ENCODE measurements around the gene PLOD3.

The PLOD3 gene

DNA sequence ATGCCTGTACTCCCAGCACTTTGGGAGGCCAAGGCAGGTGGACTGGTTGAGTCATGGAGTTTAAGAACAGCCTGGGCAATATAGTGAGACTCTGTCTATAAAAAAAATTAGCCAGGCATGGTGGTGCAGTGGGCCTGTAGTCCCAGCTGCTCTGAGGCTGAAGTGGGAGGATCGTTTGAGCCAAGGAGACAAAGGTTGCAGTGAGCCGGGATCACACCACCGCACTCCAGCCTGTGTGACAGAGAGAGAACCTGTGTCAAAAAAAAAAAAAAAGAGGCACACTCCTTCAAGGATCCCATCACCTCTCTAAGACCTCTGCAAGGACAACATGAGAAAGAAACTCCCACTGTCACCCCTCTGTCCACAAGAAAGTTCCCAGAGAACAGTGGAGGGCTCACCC is 41.7 kb downstream of the PLOD3 start:
- no peak for ATAC-seq
- TF ChIP-seq ZFP3 (CRISPR knock-in tag; IDR thresholded peaks at IDR 0.05) = no peak
- no peak for TF ChIP-seq BACH2 (CRISPR knock-in tag; IDR thresholded peaks at IDR 0.05; ENCODE audit: borderline replicate concordance)

DNA sequence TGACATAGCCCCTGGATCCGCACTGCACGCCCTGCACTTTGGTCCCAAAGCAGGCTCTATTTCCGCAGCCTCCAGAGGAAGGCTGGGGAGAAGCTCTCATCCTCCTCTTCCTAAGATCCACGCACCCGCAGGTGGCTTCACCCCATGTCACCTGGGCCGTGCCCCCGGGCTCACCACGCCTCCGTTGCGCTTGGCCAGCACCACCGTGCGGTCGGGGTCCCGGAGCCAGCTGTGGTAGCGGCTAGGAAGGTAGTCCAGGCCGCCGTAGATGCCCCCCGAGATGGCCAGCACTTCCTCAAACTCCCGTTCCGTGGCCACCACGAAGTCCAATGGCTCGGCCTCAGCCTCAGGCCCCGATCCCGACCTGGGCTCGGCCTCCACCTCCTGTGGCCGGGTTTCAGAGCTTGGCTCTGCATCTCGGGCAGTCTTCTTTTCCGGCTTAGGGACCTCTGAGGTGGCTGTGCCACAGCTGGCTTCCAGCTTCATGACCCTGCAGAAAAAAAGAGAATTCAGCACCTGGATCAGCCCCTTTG is 43.0 kb downstream of the PLOD3 start:
- TF ChIP-seq PATZ1 (CRISPR knock-in tag; IDR thresholded peaks at IDR 0.05; ENCODE audit: borderline replicate concordance) (no peak), RARB (CRISPR knock-in tag; IDR thresholded peaks at IDR 0.05) (no peak), OSR1 (CRISPR knock-in tag; IDR thresholded peaks at IDR 0.05) (no peak), TOX (CRISPR knock-in tag; IDR thresholded peaks at IDR 0.05; ENCODE audit: borderline replicate concordance) (no peak), ZFP3 (CRISPR knock-in tag; IDR thresholded peaks at IDR 0.05) (no peak), ZFP30 (CRISPR knock-in tag; IDR thresholded peaks at IDR 0.05) (no peak), TCF4 (CRISPR knock-in tag; IDR thresholded peaks at IDR 0.05; ENCODE audit: borderline replicate concordance) (no peak), GLIS3 (CRISPR knock-in tag; IDR thresholded peaks at IDR 0.05) (no peak), ZNF70 (CRISPR knock-in tag; IDR thresholded peaks at IDR 0.05) (no peak)
- TF ChIP-seq, protein P1, sequence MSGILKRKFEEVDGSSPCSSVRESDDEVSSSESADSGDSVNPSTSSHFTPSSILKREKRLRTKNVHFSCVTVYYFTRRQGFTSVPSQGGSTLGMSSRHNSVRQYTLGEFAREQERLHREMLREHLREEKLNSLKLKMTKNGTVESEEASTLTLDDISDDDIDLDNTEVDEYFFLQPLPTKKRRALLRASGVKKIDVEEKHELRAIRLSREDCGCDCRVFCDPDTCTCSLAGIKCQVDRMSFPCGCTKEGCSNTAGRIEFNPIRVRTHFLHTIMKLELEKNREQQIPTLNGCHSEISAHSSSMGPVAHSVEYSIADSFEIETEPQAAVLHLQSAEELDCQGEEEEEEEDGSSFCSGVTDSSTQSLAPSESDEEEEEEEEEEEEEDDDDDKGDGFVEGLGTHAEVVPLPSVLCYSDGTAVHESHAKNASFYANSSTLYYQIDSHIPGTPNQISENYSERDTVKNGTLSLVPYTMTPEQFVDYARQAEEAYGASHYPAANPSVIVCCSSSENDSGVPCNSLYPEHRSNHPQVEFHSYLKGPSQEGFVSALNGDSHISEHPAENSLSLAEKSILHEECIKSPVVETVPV (CRISPR knock-in tag; IDR thresholded peaks at IDR 0.05) = no peak
- TF ChIP-seq, protein P2, sequence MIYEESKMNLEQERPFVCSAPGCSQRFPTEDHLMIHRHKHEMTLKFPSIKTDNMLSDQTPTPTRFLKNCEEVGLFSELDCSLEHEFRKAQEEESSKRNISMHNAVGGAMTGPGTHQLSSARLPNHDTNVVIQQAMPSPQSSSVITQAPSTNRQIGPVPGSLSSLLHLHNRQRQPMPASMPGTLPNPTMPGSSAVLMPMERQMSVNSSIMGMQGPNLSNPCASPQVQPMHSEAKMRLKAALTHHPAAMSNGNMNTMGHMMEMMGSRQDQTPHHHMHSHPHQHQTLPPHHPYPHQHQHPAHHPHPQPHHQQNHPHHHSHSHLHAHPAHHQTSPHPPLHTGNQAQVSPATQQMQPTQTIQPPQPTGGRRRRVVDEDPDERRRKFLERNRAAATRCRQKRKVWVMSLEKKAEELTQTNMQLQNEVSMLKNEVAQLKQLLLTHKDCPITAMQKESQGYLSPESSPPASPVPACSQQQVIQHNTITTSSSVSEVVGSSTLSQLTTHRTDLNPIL (CRISPR knock-in tag; IDR thresholded peaks at IDR 0.05; ENCODE audit: low read depth) = no peak

DNA sequence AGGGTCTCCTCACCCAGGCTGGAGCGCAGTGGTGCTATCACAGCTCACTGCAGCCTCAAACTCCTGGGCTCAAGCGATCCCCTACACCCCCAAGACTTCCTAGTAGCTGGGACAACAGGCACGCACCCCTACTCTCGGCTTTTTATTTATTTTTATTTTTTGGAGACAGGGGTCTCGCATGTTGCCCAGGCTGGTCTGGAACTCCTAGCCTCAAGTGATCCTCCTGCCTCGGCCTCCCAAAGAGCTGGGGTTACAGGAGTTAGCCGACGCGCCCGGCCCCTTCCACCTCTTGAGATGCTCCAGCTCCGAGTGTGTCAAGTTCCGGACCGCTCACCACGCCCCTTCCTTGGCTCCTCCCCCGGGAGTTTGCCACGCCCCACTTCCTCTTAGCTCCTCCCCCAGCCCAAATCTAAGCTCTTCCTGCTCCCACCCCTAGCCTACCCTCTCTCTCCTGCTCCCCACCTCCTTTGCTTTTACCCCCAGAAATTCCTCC is 43.6 kb downstream of the PLOD3 start:
- TF ChIP-seq ZNF70 (CRISPR knock-in tag; IDR thresholded peaks at IDR 0.05) (no peak), ZFP3 (CRISPR knock-in tag; IDR thresholded peaks at IDR 0.05) (no peak), ZNF8 (CRISPR knock-in tag; IDR thresholded peaks at IDR 0.05) (no peak), SNAI2 (CRISPR knock-in tag; IDR thresholded peaks at IDR 0.05) (no peak), ARNTL (CRISPR knock-in tag; IDR thresholded peaks at IDR 0.05; ENCODE audit: borderline replicate concordance, low read depth) (no peak), PPARA (CRISPR knock-in tag; IDR thresholded peaks at IDR 0.05; ENCODE audit: borderline replicate concordance) (no peak), ISL1 (CRISPR knock-in tag; IDR thresholded peaks at IDR 0.05) (no peak), TOX (CRISPR knock-in tag; IDR thresholded peaks at IDR 0.05; ENCODE audit: borderline replicate concordance) (no peak), ZC3H10 (CRISPR knock-in tag; IDR thresholded peaks at IDR 0.05) (no peak)
- TF ChIP-seq, protein P2 (CRISPR knock-in tag; IDR thresholded peaks at IDR 0.05; ENCODE audit: low read depth) = no peak
- no peak for ATAC-seq

More for the DNA sequence above, 43.0 kb downstream of the PLOD3 start:
- no peak for ATAC-seq

DNA sequence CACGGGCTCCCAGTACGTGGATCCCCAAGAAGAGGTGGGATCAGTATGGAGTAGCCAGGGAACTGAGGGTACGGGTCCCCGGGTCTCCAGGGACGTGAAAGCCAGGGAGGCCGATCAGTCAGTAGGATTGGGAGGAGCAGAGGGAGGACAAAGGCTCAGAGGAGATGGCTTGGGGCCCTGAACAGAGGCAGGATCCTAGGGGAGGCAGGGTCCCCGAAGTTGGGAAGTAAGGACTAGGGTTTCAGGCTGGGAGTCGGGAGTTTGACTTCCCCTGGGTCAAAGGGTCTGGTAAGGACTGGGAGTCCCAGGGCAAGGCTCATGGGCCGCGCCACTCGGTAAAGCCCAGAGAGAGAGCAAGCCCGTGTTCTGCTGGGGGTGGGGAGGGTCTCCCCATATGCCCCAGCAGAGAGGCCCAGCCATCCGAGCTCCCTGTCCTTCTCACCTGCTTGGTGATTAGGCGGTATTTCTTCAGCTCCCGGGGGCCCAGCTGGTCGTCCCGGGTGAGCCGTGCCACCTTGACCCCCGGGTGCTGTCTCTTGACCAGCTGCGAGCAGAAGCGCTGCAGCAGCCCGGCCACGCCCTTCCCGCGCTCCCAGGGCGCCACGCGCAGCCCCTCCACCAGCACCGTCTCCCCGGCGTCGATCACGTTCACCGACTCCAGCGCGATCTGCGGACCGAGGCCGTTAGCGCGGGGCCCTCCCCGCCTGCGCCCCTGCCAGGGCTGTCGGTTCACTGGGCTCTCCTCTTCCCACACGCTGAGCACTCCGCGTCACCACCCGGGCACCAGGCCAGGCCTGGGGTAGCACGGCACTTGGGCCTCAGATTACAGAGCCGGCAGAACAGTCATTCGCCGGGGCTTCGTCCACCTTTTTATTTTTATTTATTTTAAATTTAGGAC is 44.3 kb downstream of the PLOD3 start:
- TF ChIP-seq ZFP3 (CRISPR knock-in tag; IDR thresholded peaks at IDR 0.05) (no peak), ARNTL (CRISPR knock-in tag; IDR thresholded peaks at IDR 0.05; ENCODE audit: borderline replicate concordance, low read depth) (no peak), GLIS3 (CRISPR knock-in tag; IDR thresholded peaks at IDR 0.05) (no peak), RARB (CRISPR knock-in tag; IDR thresholded peaks at IDR 0.05) (no peak), ZNF565 (CRISPR knock-in tag; conservative IDR thresholded peaks at IDR 0.05; ENCODE audit: low read depth) (no peak), PPARA (CRISPR knock-in tag; IDR thresholded peaks at IDR 0.05; ENCODE audit: borderline replicate concordance) (no peak), ESRRG (CRISPR knock-in tag; IDR thresholded peaks at IDR 0.05) (no peak), ZNF70 (CRISPR knock-in tag; IDR thresholded peaks at IDR 0.05) (no peak), ZFP30 (CRISPR knock-in tag; IDR thresholded peaks at IDR 0.05) (no peak), TOX (CRISPR knock-in tag; IDR thresholded peaks at IDR 0.05; ENCODE audit: borderline replicate concordance) (no peak)
- no peak for ATAC-seq
